HG02798 (cell line): ENCODE results near the gene MED31.
"Not testable (repeated sequence)": the region's sequence is repeated elsewhere in the genome, so short reads cannot be mapped to it uniquely, and the experiment has no call there.

Experiments
- ATAC-seq: cut with Tn5 transposase; IDR thresholded peaks from one replicate; pipeline ENCODE4 v1.9.1; 2021; ENCODE audit warnings: mild to moderate bottlenecking; ENCODE audit not compliant: unreplicated experiment, poor library complexity

The MED31 gene

DNA sequence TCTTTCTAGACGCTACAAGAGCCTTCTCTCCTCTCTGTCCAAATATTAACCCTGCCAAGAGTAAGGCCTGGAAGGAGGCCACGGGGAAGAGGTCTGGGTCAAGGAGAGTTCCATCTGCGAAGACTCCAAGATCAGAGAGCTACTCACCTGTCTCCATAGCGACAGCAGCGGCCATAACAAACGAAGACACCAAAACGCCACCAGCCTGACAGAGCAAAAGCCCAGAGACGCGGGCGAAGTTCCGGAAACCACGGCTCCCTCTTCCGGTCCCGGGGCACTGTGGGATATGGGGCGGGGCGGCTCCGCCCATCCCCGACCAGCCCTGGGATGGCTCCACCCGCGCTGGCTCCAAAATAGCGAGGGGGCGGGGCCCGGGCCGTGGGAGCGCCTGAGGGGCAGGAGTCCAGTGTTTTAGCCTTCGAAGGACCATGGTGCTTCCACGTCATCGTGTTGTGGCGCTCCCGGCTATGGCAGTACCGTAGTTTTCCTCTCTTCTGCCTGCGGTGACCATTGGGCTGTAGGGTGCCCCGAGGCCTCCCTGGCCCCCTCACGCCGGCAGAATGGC, at the start of gene MED31, which contains the start of gene C17orf100:
Gene MED31, minus strand, starts transcription at position 252 of the 565 bp plus-strand sequence. Its CDS starts 77 bp downstream, at position 175.
Gene C17orf100, plus strand, starts transcription at position 409 of the 565 bp plus-strand sequence. Its CDS starts 152 bp downstream, at position 561.
- peak; percentile 95 for ATAC-seq

DNA sequence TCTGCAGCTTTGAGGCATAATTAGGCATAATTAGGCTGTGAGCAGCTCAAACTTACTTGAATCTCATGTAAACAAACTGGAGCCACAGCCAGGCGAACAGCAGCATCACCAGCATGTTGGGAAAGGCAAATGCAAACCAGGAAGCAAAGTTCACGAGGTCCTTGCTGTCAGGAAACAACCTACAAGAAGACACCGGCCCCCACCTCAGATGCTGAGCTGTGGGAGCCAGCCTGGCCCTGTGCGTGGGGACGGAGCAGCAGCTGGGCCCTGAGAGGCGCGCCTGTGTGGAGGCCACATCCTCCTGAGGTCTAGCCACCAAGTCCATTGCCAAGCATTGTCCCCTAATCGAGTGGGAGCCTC, 49.5 kb upstream of the MED31 start:
- ATAC-seq: no peak

DNA sequence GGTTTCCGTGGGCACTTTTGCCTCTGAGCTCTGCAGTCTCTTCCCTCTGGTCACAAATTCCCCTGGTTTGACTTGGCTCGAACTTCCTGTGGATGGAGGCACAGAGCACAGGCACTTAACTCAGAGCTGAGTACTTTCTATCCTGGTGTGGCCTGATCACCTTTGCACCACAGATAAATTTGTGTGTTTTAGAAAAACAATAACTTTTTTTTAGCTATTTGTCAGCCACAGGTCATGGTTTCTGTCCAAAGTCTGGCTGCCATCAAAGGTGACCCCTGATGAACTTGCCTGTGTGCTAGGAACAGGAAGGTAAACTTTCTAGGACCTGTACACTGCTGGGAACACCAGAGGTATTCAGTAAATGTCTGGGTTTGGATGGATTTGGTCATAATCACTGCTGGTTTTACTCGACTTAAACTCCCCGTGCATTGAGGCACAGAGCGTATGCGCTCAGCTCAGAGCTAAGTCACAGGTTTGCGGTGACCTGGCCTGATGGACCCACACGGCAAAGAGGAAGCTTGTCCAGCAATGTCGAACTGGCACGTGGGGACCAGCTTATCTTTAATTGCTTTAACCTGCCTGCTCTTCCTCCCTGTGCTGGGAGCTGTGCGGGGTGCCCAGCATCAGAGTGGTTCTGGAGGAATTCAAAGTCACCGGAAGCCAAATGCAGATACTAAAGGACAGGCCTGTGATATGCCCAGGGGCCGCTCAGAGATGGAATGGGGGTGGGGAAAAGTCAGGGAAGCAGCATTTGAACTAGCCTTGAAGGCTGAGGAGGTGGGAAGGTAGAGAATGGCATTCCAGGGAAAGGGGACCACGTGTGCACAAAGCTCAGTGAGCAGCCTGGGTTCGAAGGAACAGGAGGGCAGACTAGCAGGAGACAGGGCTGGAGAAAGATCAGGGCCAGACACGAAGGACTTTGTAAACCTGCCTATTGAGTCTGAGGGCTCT, 48.9 kb upstream of the MED31 start:
- ATAC-seq: no peak

DNA sequence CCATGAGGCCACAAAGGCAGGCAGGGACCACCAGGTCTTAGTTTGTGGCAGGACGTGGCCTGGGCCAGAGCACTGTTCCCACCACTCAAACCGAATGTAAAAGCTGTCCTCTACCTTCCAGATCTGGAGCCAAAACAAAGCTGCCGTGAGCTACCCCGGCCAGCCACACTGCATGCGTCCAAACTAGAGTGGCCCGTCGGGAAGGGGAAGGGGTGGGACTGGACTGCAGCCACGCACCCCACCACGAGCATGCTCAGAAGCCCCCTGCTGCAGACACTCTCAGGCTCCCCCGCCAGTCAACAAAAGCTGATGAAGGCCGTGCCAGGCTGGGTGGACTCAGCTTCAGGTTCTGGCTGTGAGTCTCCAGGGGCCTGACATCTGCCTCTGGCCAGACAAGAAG, 46.6 kb upstream of the MED31 start:
- ATAC-seq: no peak

DNA sequence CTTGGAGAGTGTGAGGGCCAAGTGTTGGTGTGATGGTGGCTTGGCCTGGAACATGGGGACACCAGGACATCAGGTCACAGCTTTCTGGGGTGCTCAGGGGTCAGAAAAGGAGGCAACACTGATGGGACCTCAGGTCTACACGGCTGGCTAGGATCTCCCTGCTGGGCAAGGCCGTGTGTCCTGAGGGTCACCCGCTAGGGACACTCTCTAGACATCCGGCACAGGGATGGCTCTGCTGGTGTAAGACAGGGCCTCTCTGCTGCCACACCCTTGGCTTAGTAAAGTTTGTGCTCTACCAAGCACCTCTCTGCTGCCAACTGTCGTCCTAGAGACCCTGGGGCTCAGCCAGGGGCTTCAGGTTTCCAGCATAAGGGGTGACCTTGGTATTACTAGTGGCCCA, 45.5 kb upstream of the MED31 start:
- ATAC-seq: no peak

DNA sequence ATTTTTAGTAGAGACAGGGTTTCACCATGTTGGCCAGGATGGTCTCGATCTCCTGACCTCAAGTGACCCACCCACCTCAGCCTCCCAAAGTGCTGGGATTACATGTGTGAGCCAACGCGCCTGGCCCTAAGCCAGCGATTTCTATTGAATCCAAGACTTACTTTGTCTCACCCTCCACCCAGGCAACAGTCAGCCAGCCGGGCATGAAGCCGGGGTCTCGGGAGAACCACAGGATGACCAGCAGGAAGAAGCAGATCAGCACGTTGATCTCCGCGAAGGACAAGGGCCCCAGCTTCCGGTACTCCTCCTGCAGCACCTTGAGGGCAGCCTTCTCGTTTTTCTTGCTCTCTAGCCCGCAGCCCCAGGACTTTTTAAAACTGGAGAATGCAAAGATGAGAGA, 44.2 kb upstream of the MED31 start:
- no peak for ATAC-seq

DNA sequence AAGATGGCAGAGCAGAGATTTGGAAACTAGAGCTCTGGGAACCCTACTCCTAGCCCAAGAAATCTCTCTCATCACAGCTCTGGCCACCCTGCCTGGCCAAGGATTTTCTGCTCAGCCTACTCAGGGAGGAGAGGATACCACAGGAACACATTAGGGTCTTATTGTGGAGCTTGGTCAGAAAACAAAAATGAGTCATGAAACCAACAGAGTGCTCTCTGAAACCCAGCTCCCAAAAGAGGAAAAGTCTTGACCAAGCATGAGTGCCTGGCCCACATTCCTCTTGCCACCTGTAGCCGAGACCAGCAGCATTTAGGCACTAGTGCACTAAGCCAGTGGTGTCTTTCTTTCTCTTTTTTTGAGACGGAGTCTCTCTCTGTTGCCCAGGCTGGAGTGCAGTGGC, 43.6 kb upstream of the MED31 start:
- no peak for ATAC-seq

DNA sequence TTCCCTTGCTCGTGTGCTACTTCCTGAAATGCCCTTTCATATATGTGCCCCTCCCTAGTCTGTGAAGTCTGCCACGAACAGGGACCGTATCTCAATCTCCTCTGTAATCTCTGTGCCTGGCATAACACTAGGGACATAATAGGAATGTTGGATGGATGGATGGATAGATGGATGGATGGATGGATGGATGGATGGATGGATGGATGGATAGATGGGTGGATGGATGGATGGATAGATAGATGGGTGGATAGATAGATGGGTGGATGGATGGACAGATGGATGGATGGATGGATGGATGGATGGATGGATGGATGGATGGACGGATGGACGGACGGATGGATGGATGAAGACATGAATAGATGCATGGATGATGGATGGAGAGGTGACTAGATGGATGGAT, 40.6 kb upstream of the MED31 start:
- not testable (repeated sequence) for ATAC-seq

DNA sequence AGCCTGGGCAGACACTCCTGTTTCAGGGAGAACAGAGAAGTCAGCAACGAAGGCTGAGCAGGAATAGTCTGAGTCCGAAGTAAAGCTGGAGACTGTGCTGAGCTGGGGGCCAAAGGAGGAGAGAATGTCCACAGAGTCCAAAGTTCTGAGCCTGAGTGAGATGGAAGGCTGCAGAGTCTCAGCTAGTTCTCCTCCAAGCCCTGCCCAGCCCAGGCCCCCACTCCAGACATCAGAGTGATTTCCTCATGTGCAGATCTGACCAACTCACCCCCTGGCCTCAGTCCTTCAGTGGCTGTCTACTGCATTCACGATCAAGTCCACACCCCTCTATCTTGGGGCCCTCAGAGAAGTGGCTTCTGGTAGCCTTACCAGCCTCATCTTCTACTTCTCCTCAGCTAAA, 40.1 kb upstream of the MED31 start:
- no peak for ATAC-seq

DNA sequence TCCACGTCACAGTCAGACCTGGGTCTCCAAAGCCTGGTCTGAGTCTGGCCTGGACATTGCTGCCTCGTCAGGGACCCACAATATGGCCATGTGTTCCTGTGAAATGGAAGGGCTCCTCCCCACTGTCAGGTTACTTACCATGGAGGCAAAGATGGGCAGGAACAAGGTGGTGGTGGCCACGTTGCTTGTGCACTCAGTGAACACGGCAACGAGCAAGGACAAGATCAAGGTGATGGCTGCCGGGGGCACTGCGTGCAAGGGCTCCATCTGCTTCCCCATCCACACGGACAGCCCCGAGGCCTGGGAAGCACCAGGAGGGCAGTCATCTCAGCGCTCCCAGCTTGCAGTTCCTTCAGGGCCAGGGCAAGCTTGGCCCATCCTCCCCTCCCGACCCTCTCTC, 39.2 kb upstream of the MED31 start:
- no peak for ATAC-seq

DNA sequence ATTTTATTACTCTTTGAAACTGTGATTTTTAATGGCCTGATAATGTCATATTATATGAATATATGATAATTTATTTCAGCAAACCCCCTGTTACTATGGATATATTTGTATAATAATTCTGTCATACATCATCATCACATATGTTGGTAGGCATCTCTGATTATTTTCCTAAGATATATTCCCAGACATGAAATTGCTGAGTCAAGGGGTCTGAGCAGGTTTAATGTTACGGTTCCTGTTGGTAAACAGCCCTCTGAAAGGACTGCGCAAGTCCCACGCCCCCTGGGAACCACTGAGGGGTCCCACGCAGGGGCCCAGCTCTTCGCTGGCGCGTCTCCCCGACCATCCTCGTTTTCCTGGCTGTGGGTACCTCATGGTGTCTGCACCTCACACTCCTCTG, 37.5 kb upstream of the MED31 start:
- no peak for ATAC-seq

DNA sequence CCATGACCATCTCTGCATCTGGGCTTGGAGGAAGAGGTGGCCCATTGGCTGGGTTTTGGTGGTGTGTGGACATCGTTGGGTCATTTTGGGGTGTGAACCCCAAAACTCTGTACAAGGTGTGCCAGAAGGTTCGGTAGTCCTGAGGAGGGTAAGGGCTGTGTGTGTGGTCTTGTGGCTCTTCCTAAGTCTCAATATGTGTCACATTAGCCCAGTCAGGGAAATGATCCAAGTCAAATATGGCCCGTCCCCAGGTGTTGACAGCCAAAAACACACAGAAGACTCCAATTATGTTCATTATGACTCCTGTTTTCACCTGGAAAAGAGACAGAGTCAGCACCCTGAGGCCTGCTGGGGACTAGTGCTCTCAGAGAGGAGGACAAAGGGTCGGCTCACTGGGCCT, 34.6 kb upstream of the MED31 start:
- no peak for ATAC-seq

DNA sequence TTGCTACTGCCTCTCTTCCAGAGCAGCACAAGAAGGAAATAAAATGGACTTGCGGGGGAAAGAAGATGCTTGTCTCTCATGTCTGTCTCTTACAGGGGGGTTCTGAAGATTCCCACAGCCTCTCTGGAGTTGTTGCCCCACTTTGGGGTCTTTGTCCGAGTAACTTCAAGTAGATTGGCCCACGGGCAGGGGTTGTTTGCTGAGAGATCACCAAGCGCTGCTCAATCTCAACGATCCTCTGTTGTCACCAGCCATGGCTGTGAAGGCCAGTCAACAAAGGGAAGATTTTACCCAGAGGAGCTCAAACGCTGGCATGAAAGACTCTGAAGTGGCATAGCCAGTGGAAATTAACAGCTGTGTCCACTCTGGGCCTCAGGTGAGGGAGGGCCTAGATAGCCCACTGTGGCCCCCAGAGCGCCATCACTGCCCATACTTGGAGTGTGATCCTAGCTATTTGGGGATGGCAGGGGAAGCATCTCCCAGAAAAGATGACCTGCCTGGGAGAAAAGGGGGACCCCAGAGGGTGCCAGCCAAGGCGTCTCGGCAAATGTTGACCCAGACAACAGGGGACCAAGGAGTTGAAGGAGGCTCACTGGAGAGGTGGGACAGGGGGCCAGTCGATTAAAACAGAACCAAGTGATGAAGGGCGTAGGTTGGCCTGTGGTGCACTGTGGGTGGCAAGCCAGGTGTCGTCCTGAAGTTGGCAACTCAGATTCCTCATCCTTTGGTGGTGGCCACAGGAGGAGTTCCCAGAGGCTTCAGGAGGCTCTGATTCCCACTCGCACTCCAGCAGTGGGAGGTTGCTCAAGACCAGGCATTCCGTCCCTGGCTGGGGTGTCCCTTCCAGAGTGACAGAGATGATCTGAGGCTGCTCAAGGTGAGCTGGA, 33.7 kb upstream of the MED31 start:
- ATAC-seq: no peak

DNA sequence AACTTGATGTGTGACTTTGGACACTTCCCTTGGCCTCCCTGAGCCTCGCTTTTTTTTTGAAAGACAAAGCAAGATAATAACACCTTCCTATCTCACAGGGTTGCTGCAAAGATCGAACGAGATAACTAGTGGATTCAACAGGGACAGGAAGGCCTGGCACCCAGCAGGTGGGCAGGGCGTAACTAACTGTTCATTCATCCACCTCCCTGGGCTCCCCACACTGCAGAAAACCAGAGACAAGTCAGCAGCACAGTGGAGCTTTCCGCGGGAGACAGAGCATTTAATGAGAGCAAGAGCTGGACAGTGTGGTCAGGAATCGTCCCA, 33.0 kb upstream of the MED31 start:
- ATAC-seq: no peak

DNA sequence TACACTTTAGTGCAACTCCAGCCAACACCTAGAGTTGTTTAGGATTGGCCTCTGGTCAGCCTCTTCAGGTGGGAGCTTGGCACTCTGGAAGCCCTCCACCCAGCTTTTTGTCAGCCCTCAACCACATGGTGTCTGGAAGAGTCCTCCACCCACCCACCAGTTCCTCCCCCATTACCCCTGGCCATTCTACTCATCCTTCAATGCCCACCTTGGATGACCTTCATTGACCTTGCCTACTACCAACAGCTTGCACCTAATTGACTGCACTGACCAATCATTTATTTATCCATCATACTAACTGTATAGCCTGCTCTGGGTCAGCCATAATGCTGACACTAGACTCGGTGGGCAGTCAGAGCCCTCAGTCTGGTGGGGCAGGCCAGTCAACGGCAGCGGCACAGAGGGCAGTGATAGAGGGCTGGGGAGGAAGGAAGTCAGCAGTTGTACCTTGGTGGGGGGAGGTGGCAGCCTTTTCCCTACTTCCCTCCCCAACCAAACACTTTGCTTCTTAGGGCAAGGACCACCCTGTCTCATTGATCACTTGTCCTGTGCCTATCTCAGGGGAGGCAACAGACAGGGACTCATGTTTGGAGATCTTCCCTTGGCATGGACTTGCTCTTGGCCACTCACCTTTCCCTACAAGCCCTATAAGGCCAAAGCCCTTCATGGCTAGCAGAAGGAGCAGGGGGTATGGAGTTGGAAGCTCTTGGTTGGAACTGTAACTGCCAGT, 32.5 kb upstream of the MED31 start:
- no peak for ATAC-seq

DNA sequence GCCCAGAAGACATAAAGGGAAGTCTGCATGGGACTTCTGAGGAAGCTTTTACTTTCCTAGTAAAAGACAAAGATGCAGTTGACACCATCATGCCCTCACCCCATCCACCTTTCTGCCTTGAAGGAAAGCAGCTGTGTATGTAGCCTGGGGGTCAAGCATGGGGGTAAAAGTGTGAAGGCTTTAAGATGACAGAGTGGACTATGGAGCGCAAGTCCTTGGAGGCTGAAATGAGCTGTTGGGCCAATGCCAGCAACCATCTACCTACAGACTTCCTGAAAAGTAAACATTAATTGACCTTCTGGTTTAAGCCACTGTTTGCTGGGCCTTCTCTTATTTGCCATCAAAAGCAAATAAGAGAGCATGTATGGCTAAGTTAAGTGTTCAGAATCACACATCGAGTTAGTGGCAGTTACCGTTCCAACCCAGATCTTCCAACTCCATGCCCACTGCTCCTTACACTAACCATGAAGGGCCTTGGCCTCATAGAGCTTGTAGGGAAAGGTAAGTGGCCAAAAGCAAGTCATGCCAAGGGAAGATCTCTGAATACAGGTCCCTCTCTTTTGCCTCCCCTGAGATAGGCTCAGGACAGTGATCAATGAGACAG, 31.8 kb upstream of the MED31 start:
- no peak for ATAC-seq

DNA sequence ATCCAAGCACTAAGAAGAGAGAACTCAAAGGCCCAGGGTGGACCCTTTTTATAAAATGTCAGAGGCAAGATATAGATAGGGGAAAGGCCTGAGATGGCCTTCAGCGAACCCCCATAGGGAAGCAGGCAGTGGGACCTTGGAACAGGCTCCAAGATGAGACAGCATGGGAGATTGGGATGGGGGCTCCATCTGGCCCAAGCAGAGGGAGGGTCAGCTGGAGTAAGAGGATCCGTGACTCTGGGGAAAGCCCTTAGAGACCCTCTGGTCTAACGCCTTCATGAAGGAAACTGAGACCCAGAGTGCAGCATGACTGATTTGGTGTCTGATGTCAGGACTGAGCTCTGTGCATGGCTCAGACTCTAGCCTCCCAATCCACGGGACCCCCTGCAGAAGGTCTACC, 30.9 kb upstream of the MED31 start:
- ATAC-seq: no peak

DNA sequence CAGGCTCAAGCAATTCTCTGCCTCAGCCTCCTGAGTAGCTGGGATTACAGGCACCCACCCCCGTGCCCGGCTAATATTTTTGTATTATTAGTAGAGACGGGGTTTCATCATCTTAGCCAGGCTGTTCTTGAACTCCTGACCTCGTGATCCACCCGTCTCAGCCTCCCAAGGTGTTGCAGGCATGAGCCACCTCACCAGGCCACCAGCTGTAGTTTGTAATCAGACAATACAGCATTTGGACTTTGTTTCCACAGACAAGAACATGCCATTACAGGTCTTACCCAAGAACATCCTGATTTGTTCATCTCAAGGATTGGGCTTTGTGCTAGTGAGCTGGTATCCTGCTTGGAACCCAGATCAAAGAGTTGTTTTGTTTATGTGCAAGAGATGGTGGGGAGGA, 30.3 kb upstream of the MED31 start:
- no peak for ATAC-seq

DNA sequence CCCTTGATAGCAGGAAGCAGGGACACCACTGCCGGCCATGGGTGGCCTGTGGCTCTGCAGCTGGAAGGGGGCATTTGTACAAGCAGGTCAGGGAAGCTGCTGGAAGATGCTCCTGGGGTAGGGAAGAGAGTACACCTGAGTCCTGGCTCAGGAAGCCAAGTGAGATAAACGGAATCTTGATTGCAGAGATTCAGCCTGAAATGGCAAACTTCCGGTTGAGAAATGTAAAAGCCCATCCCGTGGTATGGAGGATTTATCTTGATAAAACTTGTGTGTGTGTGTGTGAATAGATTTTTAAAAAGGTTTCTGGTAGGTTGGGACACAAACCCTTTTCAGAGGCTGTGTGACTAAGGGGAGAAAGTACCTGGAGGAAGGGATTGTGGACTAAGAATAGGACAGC, 29.8 kb upstream of the MED31 start:
- ATAC-seq: no peak

DNA sequence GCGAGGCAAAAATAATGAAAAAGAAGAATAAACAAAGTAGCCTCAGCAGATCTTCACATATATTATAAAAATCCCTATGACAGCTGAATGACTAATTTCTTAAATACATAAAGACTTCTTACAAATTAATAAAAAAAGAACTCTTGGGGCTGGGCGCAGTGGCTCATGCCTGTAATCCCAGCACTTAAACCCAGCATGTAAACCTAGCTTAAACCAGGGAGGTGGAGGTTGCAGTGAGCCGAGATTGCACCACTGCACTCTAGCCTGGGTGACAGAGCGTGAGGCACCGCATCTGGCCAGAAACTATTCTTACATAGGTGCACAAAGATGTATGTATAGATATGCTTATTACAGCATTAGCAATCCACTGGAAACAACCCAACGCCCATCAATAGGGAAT, 27.8 kb upstream of the MED31 start:
- ATAC-seq: no peak
